Measurements from ENCODE around the gene SYNDIG1.

SYNDIG1 gene

GRCh38 chr20:24571159-24571558 lies 101.7 kb downstream of the SYNDIG1 start:
- no peaks in the 10 kb centered on the region for H3K4me1 Mint-ChIP-seq (ENCODE audit: low read depth in 2 of 2)
- ATAC-seq (replicated peaks), result no peak
- no peak overlapping the region for H3K27ac Mint-ChIP-seq
- no peaks in the 10 kb centered on the region for H3K36me3 Mint-ChIP-seq (ENCODE audit: insufficient read depth)
- DNase-seq, result no peak
- H3K27me3 Mint-ChIP-seq, result peaks cover 4 to 45% of the 10 kb centered on the region in 2 donors
- no peaks in the 10 kb centered on the region for H3K9me3 Mint-ChIP-seq
- H3K4me3 Mint-ChIP-seq, result no peak overlapping the region

GRCh38 chr20:24572140-24572539 lies 102.7 kb downstream of the SYNDIG1 start:
- Mint-ChIP-seq H3K9me3 (no peaks in the 10 kb centered on the region), H3K36me3 (ENCODE audit: insufficient read depth) (no peaks in the 10 kb centered on the region), H3K27ac (no peak overlapping the region), H3K4me1 (ENCODE audit: low read depth in 2 of 2) (no peaks in the 10 kb centered on the region), H3K4me3 (no peak overlapping the region), H3K27me3 (peaks cover 13 to 51% of the 10 kb centered on the region in 2 donors)
- ATAC-seq (replicated peaks), result no peak
- no peak for DNase-seq

- no peaks in the 10 kb centered on the region for H3K9me3 Mint-ChIP-seq
- DNase-seq, result no peak
- peaks cover 14 to 51% of the 10 kb centered on the region in 2 donors for H3K27me3 Mint-ChIP-seq
- H3K4me3 Mint-ChIP-seq, result no peak overlapping the region
- ATAC-seq (replicated peaks), result no peak
- no peaks in the 10 kb centered on the region for H3K36me3 Mint-ChIP-seq (ENCODE audit: insufficient read depth)
- H3K27ac Mint-ChIP-seq, result no peak overlapping the region
- no peaks in the 10 kb centered on the region for H3K4me1 Mint-ChIP-seq (ENCODE audit: low read depth in 2 of 2)
Measured at GRCh38 chr20:24572862-24573261, 103.4 kb downstream of the SYNDIG1 start.

- Mint-ChIP-seq H3K36me3 (ENCODE audit: insufficient read depth) (no peaks in the 10 kb centered on the region), H3K4me3 (no peak overlapping the region), H3K4me1 (ENCODE audit: low read depth in 2 of 2) (no peaks in the 10 kb centered on the region), H3K27me3 (peaks cover 14 to 52% of the 10 kb centered on the region in 2 donors), H3K9me3 (no peaks in the 10 kb centered on the region), H3K27ac (no peak overlapping the region)
- no peak for DNase-seq
- no peak for ATAC-seq (replicated peaks)
Measured at GRCh38 chr20:24573557-24573956, 104.1 kb downstream of the SYNDIG1 start.

- no peak for DNase-seq
- peaks cover 14 to 50% of the 10 kb centered on the region in 2 donors for H3K27me3 Mint-ChIP-seq
Measured at GRCh38 chr20:24574307-24574706, 104.9 kb downstream of the SYNDIG1 start.

GRCh38 chr20:24574797-24575196 lies 105.4 kb downstream of the SYNDIG1 start:
- H3K27me3 Mint-ChIP-seq, result peaks cover 14 to 50% of the 10 kb centered on the region in 2 donors
- ATAC-seq (replicated peaks) (no peak), DNase-seq (no peak)
- H3K9me3 Mint-ChIP-seq, result no peaks in the 10 kb centered on the region
- no peaks in the 10 kb centered on the region for H3K36me3 Mint-ChIP-seq (ENCODE audit: insufficient read depth)
- H3K4me1 Mint-ChIP-seq (ENCODE audit: low read depth in 2 of 2), result no peaks in the 10 kb centered on the region
- no peak overlapping the region for H3K27ac Mint-ChIP-seq
- H3K4me3 Mint-ChIP-seq, result no peak overlapping the region

More at GRCh38 chr20:24574307-24574706, 104.9 kb downstream of the SYNDIG1 start:
- no peak overlapping the region for H3K27ac Mint-ChIP-seq
- H3K4me1 Mint-ChIP-seq (ENCODE audit: low read depth in 2 of 2), result no peaks in the 10 kb centered on the region
- no peaks in the 10 kb centered on the region for H3K36me3 Mint-ChIP-seq (ENCODE audit: insufficient read depth)
- H3K4me3 Mint-ChIP-seq, result no peak overlapping the region
- no peaks in the 10 kb centered on the region for H3K9me3 Mint-ChIP-seq
- ATAC-seq (replicated peaks), result no peak

GRCh38 chr20:24575811-24576210 lies 106.4 kb downstream of the SYNDIG1 start:
- no peak for DNase-seq
- H3K4me3 Mint-ChIP-seq, result no peak overlapping the region
- no peak overlapping the region for H3K27ac Mint-ChIP-seq
- H3K9me3 Mint-ChIP-seq, result no peaks in the 10 kb centered on the region
- H3K4me1 Mint-ChIP-seq (ENCODE audit: low read depth in 2 of 2), result no peaks in the 10 kb centered on the region
- peaks cover 14 to 50% of the 10 kb centered on the region in 2 donors for H3K27me3 Mint-ChIP-seq
- ATAC-seq (replicated peaks), result no peak
- no peaks in the 10 kb centered on the region for H3K36me3 Mint-ChIP-seq (ENCODE audit: insufficient read depth)

- ATAC-seq (replicated peaks) (no peak), DNase-seq (no peak)
- Mint-ChIP-seq H3K27me3 (peaks cover 14 to 50% of the 10 kb centered on the region in 2 donors), H3K4me1 (ENCODE audit: low read depth in 2 of 2) (no peaks in the 10 kb centered on the region), H3K9me3 (no peaks in the 10 kb centered on the region), H3K27ac (no peak overlapping the region), H3K36me3 (ENCODE audit: insufficient read depth) (no peaks in the 10 kb centered on the region), H3K4me3 (no peak overlapping the region)
Measured at GRCh38 chr20:24576447-24576846, 107.0 kb downstream of the SYNDIG1 start.

GRCh38 chr20:24577271-24577909 lies 108.0 kb downstream of the SYNDIG1 start:
- Mint-ChIP-seq H3K4me1 (ENCODE audit: low read depth in 2 of 2) (no peaks in the 10 kb centered on the region), H3K27ac (no peak overlapping the region), H3K4me3 (no peak overlapping the region), H3K9me3 (no peaks in the 10 kb centered on the region), H3K36me3 (ENCODE audit: insufficient read depth) (no peaks in the 10 kb centered on the region), H3K27me3 (peaks cover 14 to 45% of the 10 kb centered on the region in 2 donors)
- DNase-seq (no peak), ATAC-seq (replicated peaks) (no peak)

GRCh38 chr20:24578567-24579415 lies 109.4 kb downstream of the SYNDIG1 start:
- Mint-ChIP-seq H3K36me3 (ENCODE audit: insufficient read depth) (no peaks in the 10 kb centered on the region), H3K27me3 (peaks cover 14 to 37% of the 10 kb centered on the region in 2 donors), H3K27ac (no peak overlapping the region), H3K4me1 (ENCODE audit: low read depth in 2 of 2) (no peaks in the 10 kb centered on the region), H3K4me3 (no peak overlapping the region), H3K9me3 (no peaks in the 10 kb centered on the region)
- ATAC-seq (replicated peaks), result no peak
- DNase-seq, result no peak

- Mint-ChIP-seq H3K9me3 (no peaks in the 10 kb centered on the region), H3K27ac (no peak overlapping the region), H3K36me3 (ENCODE audit: insufficient read depth) (no peaks in the 10 kb centered on the region), H3K27me3 (peaks cover 14 to 39% of the 10 kb centered on the region in 2 donors), H3K4me3 (no peak overlapping the region), H3K4me1 (ENCODE audit: low read depth in 2 of 2) (no peaks in the 10 kb centered on the region)
- DNase-seq (no peak), ATAC-seq (replicated peaks) (no peak)
Measured at GRCh38 chr20:24579475-24579874, 110.0 kb downstream of the SYNDIG1 start.

GRCh38 chr20:24580006-24580405 lies 110.6 kb downstream of the SYNDIG1 start:
- Mint-ChIP-seq H3K27ac (no peak overlapping the region), H3K4me1 (ENCODE audit: low read depth in 2 of 2) (no peaks in the 10 kb centered on the region), H3K9me3 (no peaks in the 10 kb centered on the region), H3K27me3 (peaks cover 14 to 45% of the 10 kb centered on the region in 2 donors), H3K4me3 (no peak overlapping the region), H3K36me3 (ENCODE audit: insufficient read depth) (no peaks in the 10 kb centered on the region)
- ATAC-seq (replicated peaks) (no peak), DNase-seq (no peak)

- no peaks in the 10 kb centered on the region for H3K4me1 Mint-ChIP-seq (ENCODE audit: low read depth in 2 of 2)
- H3K9me3 Mint-ChIP-seq, result no peaks in the 10 kb centered on the region
- no peak overlapping the region for H3K4me3 Mint-ChIP-seq
- no peaks in the 10 kb centered on the region for H3K36me3 Mint-ChIP-seq (ENCODE audit: insufficient read depth)
- ATAC-seq (replicated peaks) (no peak), DNase-seq (no peak)
- no peak overlapping the region for H3K27ac Mint-ChIP-seq
- peaks cover 18 to 53% of the 10 kb centered on the region in 2 donors for H3K27me3 Mint-ChIP-seq
Measured at GRCh38 chr20:24580855-24581254, 111.4 kb downstream of the SYNDIG1 start.

All from effector memory CD8-positive, alpha-beta T cell (primary cell).